ENCODE measurements around the gene ERICH6.

DNA sequence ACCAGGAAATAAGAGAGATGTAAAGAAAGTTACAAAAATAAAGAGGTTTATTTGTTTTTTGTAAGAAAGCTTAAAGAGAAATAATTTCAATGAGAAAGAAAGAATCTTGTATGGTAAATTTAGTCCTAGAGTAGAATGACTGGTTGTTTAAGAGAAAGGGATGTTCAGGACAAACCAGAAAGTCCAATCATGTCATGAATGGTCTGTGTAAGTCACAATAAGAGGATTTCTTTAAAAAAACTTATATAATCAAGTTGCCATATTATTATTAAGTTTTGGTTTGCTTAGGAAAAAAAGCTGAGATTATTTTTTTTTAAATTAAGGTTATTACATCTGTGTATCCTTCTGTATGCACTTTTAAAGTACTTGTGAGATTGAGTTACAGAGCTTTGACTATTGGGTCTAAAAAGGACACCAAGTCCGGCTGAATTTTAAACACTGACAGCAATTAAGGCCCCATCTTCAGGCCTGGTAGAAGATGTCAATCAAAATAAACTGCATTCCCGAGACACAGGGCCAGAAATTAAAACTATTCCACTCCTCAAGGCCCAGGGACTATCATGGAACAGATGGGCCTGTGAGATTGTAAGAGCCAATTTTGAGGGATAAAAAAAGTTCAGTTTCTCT is 12.2 kb downstream of the ERICH6 start:
- TF ChIP-seq POLR2A (IDR thresholded peaks at IDR 0.05; ENCODE audit: low read depth, low read length) (no peak), TAF1 (IDR thresholded peaks at IDR 0.05; ENCODE audit: borderline replicate concordance, low read depth, low read length) (no peak), POLR2AphosphoS5 (IDR thresholded peaks at IDR 0.05; ENCODE audit: low read depth, low read length) (no peak)
